Osteocyte (in vitro differentiated cells): ENCODE measurements around the gene SRGAP1. TPM values are rescaled to one million over a fixed set of nuclear protein-coding genes. Genes with fewer than 3 reads are reported as not detected.
"Not testable (repeated sequence)": the region's sequence is repeated elsewhere in the genome, so short reads cannot be mapped to it uniquely, and the experiment has no call there.

ENCODE experiments used
- DNase-seq: peaks from one replicate; pipeline ENCODE4 v3.0.0; 2021; ENCODE audit warnings: mixed read lengths; ENCODE audit not compliant: unreplicated experiment; ENCODE audit errors: extremely low spot score
- H3K27ac Mint-ChIP-seq: one replicate; pipeline ENCODE4 v1.8.0; 2021; ENCODE audit warnings: mild to moderate bottlenecking, mixed read lengths; ENCODE audit not compliant: unreplicated experiment
- H3K27me3 Mint-ChIP-seq: one replicate; pipeline ENCODE4 v1.8.0; 2021; ENCODE audit warnings: mixed read lengths; ENCODE audit not compliant: unreplicated experiment
- H3K36me3 Mint-ChIP-seq: one replicate; pipeline ENCODE4 v1.8.0; 2021; ENCODE audit warnings: mixed read lengths; ENCODE audit not compliant: unreplicated experiment
- H3K4me1 Mint-ChIP-seq: one replicate; pipeline ENCODE4 v1.8.0; 2021; ENCODE audit warnings: mixed read lengths; ENCODE audit not compliant: unreplicated experiment
- H3K4me3 Mint-ChIP-seq: one replicate; pipeline ENCODE4 v1.8.0; 2021; ENCODE audit warnings: mild to moderate bottlenecking, moderate library complexity, mixed read lengths; ENCODE audit not compliant: unreplicated experiment
- H3K9me3 Mint-ChIP-seq: one replicate; pipeline ENCODE4 v1.8.0; 2021; ENCODE audit warnings: mixed read lengths; ENCODE audit not compliant: unreplicated experiment
- total RNA-seq: library from RNA; stranded (reverse); gene quantifications from 2 replicates; pipeline ENCODE4 v1.2.1, GENCODE V29; 2021
- TF ChIP-seq, protein P1 (sequence below): fragments of 200-600 bp; sonication (generic); IDR thresholded peaks from 2 replicates; pipeline ENCODE4 v1.5.0; 2021; ENCODE audit warnings: antibody characterized with exemption, mild to moderate bottlenecking, moderate library complexity

SRGAP1 gene
- total RNA-seq, 1 donor from 2014 or later, result 11.0 TPM

DNA sequence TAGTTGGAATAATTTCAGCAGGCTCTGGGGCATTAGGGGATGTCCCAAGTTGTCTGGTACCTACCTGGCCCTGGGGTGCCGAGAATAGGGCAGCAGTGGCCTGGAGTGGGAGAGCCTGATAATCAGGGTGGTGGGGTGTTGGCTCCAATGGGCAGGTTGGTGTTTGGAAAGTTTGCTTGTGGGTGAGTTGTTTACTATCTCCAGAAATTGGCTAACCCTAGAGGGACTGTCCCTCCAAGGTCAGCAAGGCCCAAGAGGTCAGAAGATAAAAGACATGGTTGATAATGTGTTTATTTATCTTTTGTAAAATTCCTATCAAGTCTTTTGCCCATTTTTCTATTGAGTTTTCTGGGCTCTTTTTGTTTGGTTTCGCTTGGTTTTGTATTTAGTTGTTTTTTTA, 272.5 kb downstream of the SRGAP1 start:
- Mint-ChIP-seq H3K27me3 (no peaks in the 10 kb centered on the region), H3K27ac (no peak overlapping the region)

DNA sequence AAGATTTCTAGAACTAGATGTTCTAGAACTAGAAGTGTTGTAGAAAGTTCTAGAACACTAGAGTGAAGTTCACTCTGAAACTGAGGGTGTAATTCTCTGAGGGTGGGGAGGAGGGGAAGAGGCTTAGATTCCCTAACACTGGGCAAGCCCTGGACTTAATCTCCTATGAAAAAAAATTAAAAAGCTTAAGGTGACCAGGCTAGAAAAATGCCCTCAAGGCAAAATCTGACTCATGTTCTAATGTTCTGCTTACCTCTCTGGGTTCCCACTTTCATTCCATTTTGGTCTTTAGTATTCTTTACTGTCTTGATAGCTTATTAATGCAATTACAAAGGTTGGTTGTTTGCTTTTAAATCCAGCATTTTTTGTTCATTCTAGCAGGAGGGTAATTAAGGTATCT, 276.1 kb downstream of the SRGAP1 start:
- H3K27me3 Mint-ChIP-seq, result no peaks in the 10 kb centered on the region
- peaks cover 28% of the 10 kb centered on the region for H3K36me3 Mint-ChIP-seq
- DNase-seq, result no peak
- no peak overlapping the region for H3K4me3 Mint-ChIP-seq
- no peak overlapping the region for H3K27ac Mint-ChIP-seq
- H3K9me3 Mint-ChIP-seq, result no peaks in the 10 kb centered on the region
- peaks cover 2% of the 10 kb centered on the region for H3K4me1 Mint-ChIP-seq
- TF ChIP-seq, protein P1, sequence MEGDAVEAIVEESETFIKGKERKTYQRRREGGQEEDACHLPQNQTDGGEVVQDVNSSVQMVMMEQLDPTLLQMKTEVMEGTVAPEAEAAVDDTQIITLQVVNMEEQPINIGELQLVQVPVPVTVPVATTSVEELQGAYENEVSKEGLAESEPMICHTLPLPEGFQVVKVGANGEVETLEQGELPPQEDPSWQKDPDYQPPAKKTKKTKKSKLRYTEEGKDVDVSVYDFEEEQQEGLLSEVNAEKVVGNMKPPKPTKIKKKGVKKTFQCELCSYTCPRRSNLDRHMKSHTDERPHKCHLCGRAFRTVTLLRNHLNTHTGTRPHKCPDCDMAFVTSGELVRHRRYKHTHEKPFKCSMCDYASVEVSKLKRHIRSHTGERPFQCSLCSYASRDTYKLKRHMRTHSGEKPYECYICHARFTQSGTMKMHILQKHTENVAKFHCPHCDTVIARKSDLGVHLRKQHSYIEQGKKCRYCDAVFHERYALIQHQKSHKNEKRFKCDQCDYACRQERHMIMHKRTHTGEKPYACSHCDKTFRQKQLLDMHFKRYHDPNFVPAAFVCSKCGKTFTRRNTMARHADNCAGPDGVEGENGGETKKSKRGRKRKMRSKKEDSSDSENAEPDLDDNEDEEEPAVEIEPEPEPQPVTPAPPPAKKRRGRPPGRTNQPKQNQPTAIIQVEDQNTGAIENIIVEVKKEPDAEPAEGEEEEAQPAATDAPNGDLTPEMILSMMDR, result no peak

More for the DNA sequence above, 272.5 kb downstream of the SRGAP1 start:
- Mint-ChIP-seq H3K9me3 (no peaks in the 10 kb centered on the region), H3K36me3 (peaks cover 36% of the 10 kb centered on the region), H3K4me3 (no peak overlapping the region), H3K4me1 (peaks cover 2% of the 10 kb centered on the region)
- TF ChIP-seq, protein P1, result no peak
- no peak for DNase-seq

DNA sequence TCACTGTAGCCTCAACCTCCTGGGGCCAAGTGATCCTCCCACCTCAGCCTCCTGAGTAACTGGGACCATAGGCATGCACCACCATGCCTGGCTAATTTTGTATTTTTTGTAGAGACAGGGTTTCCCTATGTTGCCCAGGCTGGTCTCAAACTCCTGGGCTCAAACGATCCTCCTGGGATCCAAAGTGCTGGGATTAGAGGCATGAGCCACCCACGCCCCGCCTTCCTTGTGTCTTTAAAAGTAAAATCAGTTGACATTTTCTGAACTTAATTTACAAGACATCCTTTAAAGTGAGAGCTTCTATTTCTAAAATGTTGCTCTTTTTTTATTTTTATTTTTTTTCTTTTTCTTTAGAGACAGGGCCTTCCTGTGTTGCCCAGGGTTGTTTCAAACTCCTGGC, 276.6 kb downstream of the SRGAP1 start:
- not testable (repeated sequence) for H3K4me1 Mint-ChIP-seq, H3K4me3 Mint-ChIP-seq, DNase-seq, H3K9me3 Mint-ChIP-seq, H3K27ac Mint-ChIP-seq, H3K27me3 Mint-ChIP-seq
- H3K36me3 Mint-ChIP-seq, result peaks cover 25% of the 10 kb centered on the region

DNA sequence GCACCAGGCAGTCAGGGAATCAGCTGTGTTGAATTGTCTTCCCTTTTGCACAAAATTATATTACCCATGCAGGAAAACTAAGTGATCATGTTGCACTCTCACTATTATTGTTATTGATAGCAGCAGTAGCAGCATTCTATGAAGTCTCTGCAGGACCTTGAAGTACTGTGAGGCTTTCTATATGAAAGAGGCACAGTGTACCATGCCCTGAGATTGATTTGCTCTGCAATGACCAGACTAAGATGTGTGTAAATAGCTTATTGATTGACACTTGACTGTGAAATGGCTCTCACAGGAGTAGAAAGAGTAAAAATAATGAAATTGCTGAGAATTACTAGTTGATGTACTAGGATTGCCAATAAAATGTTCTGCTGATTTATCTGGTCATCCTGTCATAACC, 277.7 kb downstream of the SRGAP1 start:
- DNase-seq, result no peak

DNA sequence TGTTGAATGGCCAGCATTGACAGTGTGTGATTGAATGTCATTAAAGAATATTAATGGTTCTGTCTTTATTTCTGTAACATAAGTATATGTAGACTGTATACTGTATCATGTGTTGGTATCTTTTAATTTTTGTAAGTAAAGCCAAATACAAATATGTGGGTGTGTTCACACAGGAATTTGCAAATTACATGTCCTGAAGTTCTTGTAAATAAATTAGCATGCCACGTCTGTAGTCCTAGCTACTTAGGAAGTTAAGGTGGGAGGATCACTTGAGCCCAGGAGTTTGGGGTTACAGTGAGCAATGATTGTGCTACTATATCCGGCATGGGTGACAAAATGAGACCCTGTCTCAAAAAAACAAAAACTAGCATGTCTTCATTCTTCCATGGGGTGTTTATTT, 278.5 kb downstream of the SRGAP1 start:
- Mint-ChIP-seq H3K36me3 (peaks cover 22% of the 10 kb centered on the region), H3K27ac (no peak overlapping the region)
- TF ChIP-seq, protein P1, result no peak

More for the DNA sequence above, 277.7 kb downstream of the SRGAP1 start:
- Mint-ChIP-seq H3K4me3 (no peak overlapping the region), H3K36me3 (peaks cover 22% of the 10 kb centered on the region), H3K9me3 (no peaks in the 10 kb centered on the region), H3K27me3 (no peaks in the 10 kb centered on the region), H3K27ac (no peak overlapping the region), H3K4me1 (peaks cover 3% of the 10 kb centered on the region)
- TF ChIP-seq, protein P1, result no peak

DNA sequence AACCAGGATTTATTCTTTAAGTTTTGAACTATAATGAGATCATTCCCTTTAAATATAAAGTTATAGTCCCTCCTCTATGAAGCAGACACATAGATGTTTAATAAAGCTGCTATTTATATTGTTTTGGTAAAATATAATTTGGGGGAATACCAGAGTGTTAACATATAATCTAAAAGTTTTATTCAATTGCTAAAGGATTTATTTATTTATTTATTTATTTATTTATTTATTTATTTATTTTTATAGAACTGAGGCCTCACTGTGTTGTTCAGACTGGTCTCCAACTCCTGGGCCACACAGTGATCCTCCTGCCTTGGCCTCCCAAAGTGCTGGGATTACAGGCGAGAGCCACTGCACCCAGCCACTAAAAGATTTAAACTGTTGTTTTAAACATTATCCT, 278.9 kb downstream of the SRGAP1 start:
- TF ChIP-seq, protein P1, result no peak
- no peaks in the 10 kb centered on the region for H3K27me3 Mint-ChIP-seq

More for the DNA sequence above, 278.5 kb downstream of the SRGAP1 start:
- no peak overlapping the region for H3K4me3 Mint-ChIP-seq
- H3K27me3 Mint-ChIP-seq, result no peaks in the 10 kb centered on the region
- peaks cover 3% of the 10 kb centered on the region for H3K4me1 Mint-ChIP-seq
- DNase-seq, result no peak
- no peaks in the 10 kb centered on the region for H3K9me3 Mint-ChIP-seq

More for the DNA sequence above, 278.9 kb downstream of the SRGAP1 start:
- Mint-ChIP-seq H3K36me3 (peaks cover 24% of the 10 kb centered on the region), H3K27ac (no peak overlapping the region), H3K9me3 (no peaks in the 10 kb centered on the region), H3K4me1 (peaks cover 3% of the 10 kb centered on the region), H3K4me3 (no peak overlapping the region)
- DNase-seq, result no peak
